GM19468 (cell line): ENCODE measurements around the gene MEF2D.
A peak's percentile ranks its signal among the peaks of the same experiment; 100 is the strongest.

Source experiments
- ATAC-seq: cut with Tn5 transposase; IDR thresholded peaks from one replicate; pipeline ENCODE4 v1.9.1; 2021; ENCODE audit warnings: mild to moderate bottlenecking, moderate library complexity, moderate number of reproducible peaks; ENCODE audit not compliant: unreplicated experiment; ENCODE audit errors: extremely low read depth

MEF2D gene

GRCh38 chr1:156502391-156502893, 1.9 kb upstream of the MEF2D start:
- no peak for ATAC-seq

GRCh38 chr1:156500793-156501506, 375 bp upstream of the MEF2D start:
- peak; percentile 18 for ATAC-seq

- ATAC-seq = no peak
Measured at GRCh38 chr1:156499842-156500542, 583 bp downstream of the MEF2D start.

- ATAC-seq = no peak
Measured at GRCh38 chr1:156499194-156499841, 1.3 kb downstream of the MEF2D start.

- no peak for ATAC-seq
Measured at GRCh38 chr1:156498432-156499193, 2.0 kb downstream of the MEF2D start.

GRCh38 chr1:156497743-156498431, 2.7 kb downstream of the MEF2D start:
- no peak for ATAC-seq

- ATAC-seq = no peak
Measured at GRCh38 chr1:156497078-156497742, 3.4 kb downstream of the MEF2D start.

GRCh38 chr1:156496211-156496761, 4.3 kb downstream of the MEF2D start:
- ATAC-seq = no peak

GRCh38 chr1:156495401-156496140, 5.0 kb downstream of the MEF2D start:
- ATAC-seq = no peak

GRCh38 chr1:156494309-156494895, 6.2 kb downstream of the MEF2D start:
- ATAC-seq = no peak

- no peak for ATAC-seq
Measured at GRCh38 chr1:156493742-156494141, 6.8 kb downstream of the MEF2D start.

- ATAC-seq = no peak
Measured at GRCh38 chr1:156493154-156493631, 7.4 kb downstream of the MEF2D start.

GRCh38 chr1:156492591-156493080, 7.9 kb downstream of the MEF2D start:
- ATAC-seq = no peak

GRCh38 chr1:156492013-156492590, 8.5 kb downstream of the MEF2D start:
- no peak for ATAC-seq

GRCh38 chr1:156491151-156491949, 9.2 kb downstream of the MEF2D start:
- ATAC-seq = no peak

- no peak for ATAC-seq
Measured at GRCh38 chr1:156490401-156491032, 10.1 kb downstream of the MEF2D start.
